Smooth muscle cell of the brain vasculature (primary cell): ENCODE measurements around the gene CD40.

Source experiments
- DNase-seq: peaks from one replicate; pipeline ENCODE4 v3.0.0-alpha.2; 2012; ENCODE audit warnings: low read depth, low spot score

The CD40 gene

GRCh38 chr20:46122516-46123481 lies 4.7 kb downstream of the CD40 start:
- DNase-seq = no peak

DNA sequence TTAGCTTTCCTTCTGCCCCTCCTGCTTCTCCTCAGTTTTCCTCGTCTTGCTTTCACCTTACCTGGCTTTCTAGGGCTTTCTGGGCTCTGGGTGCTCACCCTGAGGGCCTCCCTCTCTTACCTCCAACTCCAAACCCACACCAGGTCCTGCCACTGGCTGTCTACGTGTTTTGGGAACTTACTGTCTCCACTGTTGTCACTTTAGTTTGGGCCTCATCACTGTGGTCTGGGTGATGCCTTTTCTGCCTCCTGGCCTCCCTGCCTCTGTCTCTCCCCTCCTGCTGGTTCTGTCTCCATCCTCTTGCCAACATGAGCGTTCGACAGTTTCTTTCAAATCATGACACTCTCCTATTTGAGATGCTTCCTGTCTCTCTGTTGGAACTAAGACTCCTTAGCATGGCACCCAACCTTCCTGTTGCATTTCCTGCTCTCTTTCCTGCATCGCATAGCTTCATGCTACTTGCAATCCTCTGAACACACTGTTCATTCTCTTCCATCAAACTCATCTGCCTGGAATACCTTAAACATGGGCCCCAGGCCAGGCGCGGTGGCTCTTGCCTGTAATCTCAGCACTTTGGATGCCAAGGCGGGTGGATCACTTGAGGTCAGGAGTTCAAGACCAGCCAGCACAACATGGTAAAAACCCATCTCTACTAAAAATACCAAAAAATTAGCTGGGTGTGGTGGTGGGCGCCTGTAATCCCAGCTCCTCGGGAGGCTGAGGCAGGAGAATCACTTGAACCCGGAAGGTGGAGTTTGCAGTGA lies 5.5 kb downstream of the CD40 start:
- DNase-seq = no peak

DNA sequence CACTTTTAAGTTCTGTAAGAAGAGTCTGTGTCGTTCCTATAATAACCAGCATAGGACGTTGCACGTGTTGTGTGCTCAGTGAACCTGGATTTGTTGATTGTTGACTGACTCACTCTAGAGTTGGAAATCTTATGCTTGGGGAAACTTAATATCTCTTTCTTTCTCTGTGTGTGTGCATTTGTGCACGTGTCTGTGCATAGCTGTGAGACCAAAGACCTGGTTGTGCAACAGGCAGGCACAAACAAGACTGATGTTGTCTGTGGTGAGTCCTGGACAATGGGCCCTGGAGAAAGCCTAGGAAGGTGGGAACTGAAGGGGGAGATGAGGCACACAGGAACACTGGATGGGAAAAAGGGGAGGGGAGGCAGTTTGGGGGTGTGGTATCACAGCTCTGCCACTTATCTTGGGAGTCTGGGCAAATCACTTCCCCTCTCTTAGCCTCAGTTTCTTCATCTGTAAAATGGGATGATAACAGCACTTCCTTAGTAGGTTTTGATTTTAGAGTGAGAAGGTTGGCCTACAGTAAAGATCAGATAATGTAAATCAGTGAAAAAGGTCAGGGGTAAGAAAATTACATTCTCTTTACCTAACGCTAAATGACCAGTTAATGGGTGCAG lies 8.4 kb downstream of the CD40 start:
- no peak for DNase-seq

GRCh38 chr20:46127396-46128010 lies 9.4 kb downstream of the CD40 start:
- no peak for DNase-seq

DNA sequence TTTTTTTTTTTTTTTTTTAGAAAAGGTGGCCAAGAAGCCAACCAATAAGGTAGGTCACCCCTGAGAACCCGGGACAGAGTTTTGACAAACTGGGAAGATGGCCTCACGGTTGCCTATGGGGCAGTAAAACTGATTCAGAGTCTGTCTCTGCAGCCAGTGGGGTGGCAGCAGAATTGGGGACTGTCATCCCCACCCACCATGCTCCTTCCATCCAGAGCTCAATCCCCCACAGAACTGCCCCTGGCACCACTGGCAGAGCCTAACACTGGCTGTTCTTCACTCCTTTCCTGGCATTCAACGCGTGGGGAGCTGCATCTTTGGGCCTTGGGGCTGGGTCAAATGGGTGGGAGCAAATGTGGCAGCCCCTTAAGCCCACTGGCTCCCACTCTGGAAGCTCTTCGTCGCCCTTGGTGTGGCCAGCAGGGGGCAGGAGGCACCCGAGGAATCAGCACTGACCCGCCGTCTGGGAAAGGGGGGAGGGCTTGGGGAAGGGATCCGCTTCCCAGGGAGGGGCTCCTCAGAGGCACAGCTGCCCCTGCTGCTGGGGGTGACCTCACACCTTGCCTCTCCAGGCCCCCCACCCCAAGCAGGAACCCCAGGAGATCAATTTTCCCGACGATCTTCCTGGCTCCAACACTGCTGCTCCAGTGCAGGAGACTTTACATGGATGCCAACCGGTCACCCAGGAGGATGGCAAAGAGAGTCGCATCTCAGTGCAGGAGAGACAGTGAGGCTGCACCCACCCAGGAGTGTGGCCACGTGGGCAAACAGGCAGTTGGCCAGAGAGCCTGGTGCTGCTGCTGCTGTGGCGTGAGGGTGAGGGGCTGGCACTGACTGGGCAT lies 10.4 kb downstream of the CD40 start:
- DNase-seq = no peak

DNA sequence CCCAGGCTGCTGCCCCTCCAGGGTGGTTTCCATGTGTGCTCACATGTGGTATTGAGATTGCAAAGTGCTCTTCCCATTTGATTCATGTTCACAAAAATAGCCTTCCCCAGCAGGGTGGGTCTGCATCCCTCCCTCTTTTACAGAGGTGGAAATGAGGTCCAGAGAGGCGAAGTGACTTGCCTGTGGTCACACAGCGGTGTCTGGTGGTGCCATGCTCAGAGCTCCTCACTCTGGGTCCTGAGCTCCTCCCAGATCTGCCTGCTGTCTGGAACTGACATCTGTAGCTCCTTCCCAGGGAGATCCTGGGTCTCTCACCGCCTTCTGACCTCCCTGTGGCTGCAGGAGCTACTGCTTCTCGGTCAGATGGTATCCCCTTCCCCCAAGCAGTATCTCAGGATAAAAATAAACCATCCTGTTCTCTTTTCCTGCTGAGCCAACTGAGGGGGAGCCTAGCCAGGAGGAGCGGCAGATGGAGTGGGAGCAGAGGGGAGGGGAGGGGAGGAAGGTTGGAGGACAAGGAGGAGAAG lies 11.9 kb downstream of the CD40 start:
- DNase-seq = no peak

- no peak for DNase-seq
Measured at GRCh38 chr20:46130534-46130933, 12.4 kb downstream of the CD40 start.

GRCh38 chr20:46131396-46131795 lies 13.3 kb downstream of the CD40 start:
- DNase-seq = no peak

- DNase-seq = peak; percentile 7
Measured at GRCh38 chr20:46132705-46133120, 14.6 kb downstream of the CD40 start.

DNA sequence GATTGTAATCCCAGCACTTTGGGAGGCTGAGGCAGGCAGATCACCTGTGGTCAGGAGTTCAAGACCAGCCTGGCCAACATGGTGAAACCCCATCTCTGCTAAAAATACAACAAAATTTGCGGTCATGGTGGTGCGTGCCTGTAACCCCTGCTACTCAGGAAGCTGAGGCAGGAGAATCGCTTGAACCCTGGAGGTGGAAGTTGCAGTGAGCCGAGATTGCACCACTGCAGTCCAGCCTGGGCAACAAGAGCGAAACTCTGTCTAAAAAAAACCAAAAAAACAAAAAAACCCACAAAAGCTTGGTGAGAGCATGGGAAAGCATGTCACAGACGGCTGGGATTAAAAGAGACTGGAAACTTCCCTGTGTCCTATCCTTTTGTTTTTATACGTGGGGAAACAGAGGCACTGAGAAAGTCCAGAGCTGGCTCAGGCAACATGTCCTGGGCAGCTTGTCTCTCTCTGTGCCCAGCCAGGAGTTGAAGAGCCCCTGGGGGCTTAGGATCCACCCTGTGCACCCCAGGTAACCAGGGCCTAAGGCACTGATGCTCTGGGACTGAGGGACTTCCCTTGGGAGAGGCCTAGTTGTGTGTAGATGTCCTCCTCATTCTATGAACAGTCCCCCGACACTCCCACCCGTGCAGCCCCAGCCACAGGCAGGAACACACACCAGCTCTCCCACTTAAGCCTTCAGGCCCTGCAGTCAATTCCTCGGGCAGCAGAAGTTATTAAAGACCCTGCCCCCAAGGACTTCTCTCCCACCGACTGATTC lies 16.0 kb downstream of the CD40 start:
- no peak for DNase-seq

GRCh38 chr20:46134716-46135115 lies 16.6 kb downstream of the CD40 start:
- no peak for DNase-seq

- no peak for DNase-seq
Measured at GRCh38 chr20:46135856-46136633, 17.9 kb downstream of the CD40 start.

- no peak for DNase-seq
Measured at GRCh38 chr20:46137816-46138215, 19.7 kb downstream of the CD40 start.

- DNase-seq = no peak
Measured at GRCh38 chr20:46139266-46139889, 21.3 kb downstream of the CD40 start.

DNA sequence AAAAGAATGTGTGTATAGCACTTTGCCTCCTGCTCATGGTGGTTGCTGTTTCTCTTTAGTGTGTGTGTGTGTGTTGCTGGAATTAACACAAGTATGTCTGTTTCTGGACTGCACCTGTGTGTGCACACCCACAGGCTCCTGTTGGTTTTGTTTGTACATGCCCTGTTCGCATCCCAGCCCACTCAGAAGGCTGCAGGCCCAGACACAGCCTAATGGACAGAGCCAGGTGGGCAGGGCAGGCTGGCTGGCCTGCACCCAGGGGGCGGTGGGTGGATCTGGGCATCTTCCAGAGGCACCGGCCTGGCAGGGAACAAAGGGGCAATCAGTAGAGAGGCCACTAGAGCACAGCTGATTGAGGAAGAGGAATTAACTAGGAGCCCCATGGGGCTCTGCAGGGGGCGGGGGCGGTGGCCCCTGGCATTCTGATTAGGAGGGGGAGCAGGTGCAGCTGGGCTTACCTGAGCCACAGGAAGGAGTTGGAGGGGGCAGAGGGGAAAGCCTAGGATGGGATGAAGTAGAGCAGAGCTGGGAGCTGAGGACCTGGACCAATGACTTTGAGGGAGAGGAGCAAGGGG lies 21.9 kb downstream of the CD40 start:
- no peak for DNase-seq

DNA sequence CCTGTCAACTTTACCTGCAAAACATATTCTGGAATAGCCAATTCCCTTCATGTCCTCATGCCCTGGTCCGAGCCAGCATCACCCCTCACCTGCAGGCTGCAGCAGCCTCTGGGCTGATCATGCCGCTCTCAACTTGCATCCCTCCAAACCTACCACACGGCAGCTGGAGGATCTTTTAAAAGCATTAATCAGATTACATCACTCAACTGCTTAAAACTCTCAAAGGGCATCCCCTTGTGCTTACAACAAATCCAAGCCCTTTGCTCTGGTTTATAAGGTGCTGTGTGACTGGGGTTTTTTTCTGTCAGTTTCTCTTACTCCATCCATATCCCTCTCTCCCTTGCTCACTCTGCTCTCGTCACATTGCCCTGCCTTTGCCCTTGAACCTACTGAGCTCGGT lies 24.0 kb downstream of the CD40 start:
- no peak for DNase-seq

DNA sequence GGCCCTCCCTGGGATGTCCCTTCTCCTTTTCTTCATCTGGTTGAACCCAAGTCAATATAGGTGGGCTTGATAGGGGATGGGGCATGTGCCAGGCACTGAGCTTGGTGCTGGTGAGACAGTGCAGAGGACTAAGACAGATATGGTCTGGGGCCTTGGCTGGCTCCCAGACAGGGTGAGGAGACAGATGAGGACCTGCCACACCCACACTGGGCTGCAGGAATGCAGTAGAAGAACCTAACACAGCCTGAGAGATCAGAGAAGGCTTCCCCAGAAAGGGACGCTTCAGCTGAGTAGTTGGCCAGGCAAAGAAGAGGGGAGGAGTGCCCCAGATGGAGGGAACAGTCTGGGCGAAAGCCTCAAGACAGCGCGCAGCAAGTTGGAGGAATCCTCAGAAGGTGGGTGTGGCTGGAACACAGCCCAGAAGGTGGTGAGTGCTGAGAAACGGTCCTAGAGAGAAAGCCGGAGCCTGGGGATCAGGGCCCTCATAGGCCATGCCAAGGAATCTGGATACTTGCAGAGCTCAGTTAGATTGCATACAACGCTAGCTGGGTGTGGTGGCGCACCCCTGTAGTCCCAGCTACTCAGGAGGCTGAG lies 26.4 kb downstream of the CD40 start:
- no peak for DNase-seq

DNA sequence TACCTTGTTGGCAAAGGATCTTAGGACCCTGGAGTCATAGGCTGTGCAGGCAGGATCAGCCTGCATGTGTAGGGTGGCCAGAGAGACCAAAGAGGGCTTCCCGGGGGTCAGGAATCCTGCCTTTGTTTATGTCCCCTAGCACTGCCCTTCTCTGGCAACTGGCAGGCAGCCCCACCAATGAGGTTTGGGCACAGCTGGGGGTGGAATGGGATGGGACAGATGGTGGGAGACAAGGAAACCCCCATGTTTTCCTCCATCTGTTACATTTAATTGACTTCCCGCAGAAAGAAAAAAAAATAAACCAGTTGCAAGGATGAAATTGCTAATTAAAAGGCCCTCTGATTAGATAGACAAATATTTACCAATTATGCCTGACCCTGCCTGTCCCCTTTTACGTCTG lies 27.6 kb downstream of the CD40 start:
- no peak for DNase-seq
